Measurements from ENCODE around the gene SMPDL3B. TPM values are rescaled to one million over a fixed set of nuclear protein-coding genes. Genes with fewer than 3 reads are reported as not detected.

Gene SMPDL3B
- polyA plus RNA-seq, 3 donors = 0.13 to 0.21 TPM; not detected in 1

- WGBS (ENCODE audit: insufficient coverage) = no CpG with 5 or more reads among the region's 3 CpGs
- H3K27me3 ChIP-seq (ENCODE audit: control insufficient read depth in 2 of 2, insufficient read depth in 2 of 2, low read length in 2 of 2) = no peaks in the 10 kb centered on the region
- no peaks in the 10 kb centered on the region for H3K36me3 ChIP-seq (replicated peaks in 1 of 2; ENCODE audit: control insufficient read depth in 1 of 2, insufficient read depth in 2 of 2, low read length in 2 of 2)
- no peak for DNase-seq
- no peak overlapping the region for H3K9ac ChIP-seq (ENCODE audit: insufficient read depth, low read length, poor library complexity, severe bottlenecking)
- H3K9me3 ChIP-seq (replicated peaks in 1 of 2; ENCODE audit: control insufficient read depth in 1 of 2, insufficient read depth in 1 of 2, low read length in 2 of 2) = no peaks in the 10 kb centered on the region
- Mint-ChIP-seq H3K36me3 (no peaks in the 10 kb centered on the region), H3K27ac (no peak overlapping the region), H3K4me1 (no peaks in the 10 kb centered on the region), H3K4me3 (no peak overlapping the region), H3K9me3 (peaks cover 0 to under 1% (median 0%) of the 10 kb centered on the region in 7 donors), H3K27me3 (ENCODE audit: low read depth in 3 of 3) (peaks cover 3 to 4% (median 3%) of the 10 kb centered on the region in 3 donors)
- no peak for TF ChIP-seq CTCF (IDR thresholded peaks at IDR 0.05)
- H3K79me2 ChIP-seq (ENCODE audit: insufficient read depth, low read length) = no peaks in the 10 kb centered on the region
- H3K4me1 ChIP-seq (ENCODE audit: control insufficient read depth in 1 of 2, insufficient read depth in 2 of 2, low read length in 2 of 2) = no peaks in the 10 kb centered on the region
- H4K20me1 ChIP-seq (ENCODE audit: insufficient read depth, low read length) = no peaks in the 10 kb centered on the region
- no peak overlapping the region for H3K4me2 ChIP-seq (replicated peaks; ENCODE audit: extremely low read depth, low read length, poor library complexity, severe bottlenecking)
- intact Hi-C loops (cut with micrococcal nuclease) = no loop called here
- no peak overlapping the region for H3K4me3 ChIP-seq (replicated peaks in 1 of 3; ENCODE audit: low read depth in 2 of 3, low read length in 3 of 3)
- no peak overlapping the region for H3K27ac ChIP-seq (ENCODE audit: low read depth in 1 of 2, low read length in 2 of 2)
- no peak overlapping the region for H2AFZ ChIP-seq (ENCODE audit: insufficient read depth, low read depth, low read length, poor library complexity, severe bottlenecking)
Measured at GRCh38 chr1:27922272-27922671, 12.5 kb upstream of the SMPDL3B start.

DNA sequence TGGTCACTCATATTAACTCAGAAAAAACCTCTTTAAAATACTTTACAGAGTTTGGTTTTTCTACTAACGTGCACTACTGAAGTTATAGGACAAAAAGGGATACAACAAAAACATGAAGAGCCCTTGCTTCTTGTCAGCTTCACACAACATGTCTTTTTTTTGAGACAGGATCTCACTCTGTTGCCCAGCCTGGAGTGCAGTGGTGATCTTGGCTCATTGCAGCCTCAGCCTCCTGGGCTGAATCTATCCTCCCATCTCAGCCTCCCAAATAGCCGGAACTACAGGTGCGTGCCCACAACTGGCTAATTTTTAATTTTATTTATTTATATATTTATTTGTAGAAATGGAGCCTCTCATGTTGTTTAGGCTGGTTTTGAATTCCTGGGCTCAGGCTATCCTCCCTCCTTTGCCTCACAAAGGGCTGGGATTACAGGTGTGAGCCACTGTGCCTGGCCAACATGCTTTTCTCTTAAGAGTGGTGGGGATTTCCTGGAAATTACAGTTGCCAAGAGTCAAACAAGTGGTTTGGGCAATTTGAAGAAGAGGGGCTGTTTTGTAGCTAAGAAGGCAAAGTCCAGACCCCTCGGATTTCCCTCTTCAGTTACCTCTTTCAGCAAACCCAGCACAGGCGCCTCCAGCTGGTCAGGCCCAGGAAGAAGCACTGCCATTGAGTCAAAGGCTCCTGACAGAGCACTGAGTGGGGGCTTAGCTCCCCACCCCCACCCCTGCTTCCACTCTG, 6.4 kb upstream of the SMPDL3B start:
- peaks cover 0 to 9% (median 4%) of the 10 kb centered on the region in 3 donors for H3K27me3 Mint-ChIP-seq (ENCODE audit: low read depth in 3 of 3)
- no CpG with 5 or more reads among the region's 5 CpGs for WGBS (ENCODE audit: insufficient coverage)
- no peak overlapping the region for H3K27ac Mint-ChIP-seq

More for the DNA sequence above, 6.4 kb upstream of the SMPDL3B start:
- Histone ChIP-seq H3K79me2 (ENCODE audit: insufficient read depth, low read length) (no peaks in the 10 kb centered on the region), H3K27ac (ENCODE audit: low read depth in 1 of 2, low read length in 2 of 2) (no peak overlapping the region), H4K20me1 (ENCODE audit: insufficient read depth, low read length) (no peaks in the 10 kb centered on the region), H3K9ac (ENCODE audit: insufficient read depth, low read length, poor library complexity, severe bottlenecking) (no peak overlapping the region), H3K9me3 (replicated peaks in 1 of 2; ENCODE audit: control insufficient read depth in 1 of 2, insufficient read depth in 1 of 2, low read length in 2 of 2) (no peaks in the 10 kb centered on the region), H3K27me3 (ENCODE audit: control insufficient read depth in 2 of 2, insufficient read depth in 2 of 2, low read length in 2 of 2) (no peaks in the 10 kb centered on the region), H3K4me1 (ENCODE audit: control insufficient read depth in 1 of 2, insufficient read depth in 2 of 2, low read length in 2 of 2) (peaks cover 17 to 20% of the 10 kb centered on the region in 2 donors), H2AFZ (ENCODE audit: insufficient read depth, low read depth, low read length, poor library complexity, severe bottlenecking) (no peak overlapping the region), H3K36me3 (replicated peaks in 1 of 2; ENCODE audit: control insufficient read depth in 1 of 2, insufficient read depth in 2 of 2, low read length in 2 of 2) (no peaks in the 10 kb centered on the region), H3K4me3 (replicated peaks in 1 of 3; ENCODE audit: low read depth in 2 of 3, low read length in 3 of 3) (no peak overlapping the region), H3K4me2 (replicated peaks; ENCODE audit: extremely low read depth, low read length, poor library complexity, severe bottlenecking) (no peak overlapping the region)
- Mint-ChIP-seq H3K36me3 (no peaks in the 10 kb centered on the region), H3K4me1 (peaks cover 16% of the 10 kb centered on the region), H3K9me3 (peaks cover 0 to 7% (median 0%) of the 10 kb centered on the region in 7 donors), H3K4me3 (no peak overlapping the region)
- TF ChIP-seq CTCF (IDR thresholded peaks at IDR 0.05) = no peak
- no peak for DNase-seq
- intact Hi-C loops (cut with micrococcal nuclease) = no loop called here
